HepG2 (cell line): Measurements from ENCODE around the gene FABP1. TPM values are rescaled to one million over a fixed set of nuclear protein-coding genes. Genes with fewer than 3 reads are reported as not detected.

ENCODE experiments used
- CAMTA2 ChIP-seq: sonication (generic); formaldehyde crosslinking; IDR thresholded peaks from 2 replicates; pipeline ENCODE4 v1.4.0; 2020; ENCODE audit warnings: mild to moderate bottlenecking, missing genetic modification reagents, borderline replicate concordance
- CBFB ChIP-seq: sonication (generic); formaldehyde crosslinking; IDR thresholded peaks from 2 replicates; pipeline ENCODE4 v1.4.0; 2020; ENCODE audit warnings: missing genetic modification reagents
- CHD2 ChIP-seq: IDR thresholded peaks from 2 replicates; pipeline ENCODE4 v1.6.1; 2011; ENCODE audit warnings: low read depth, low read length, improper control_type of control experiment
- ETV5 ChIP-seq: IDR thresholded peaks from 2 replicates; pipeline ENCODE4 v1.6.1; 2018; ENCODE audit warnings: missing biosample characterization, missing genetic modification reagents, inconsistent platforms, borderline replicate concordance
- FIP1L1 ChIP-seq: fragments of 200-400 bp; formaldehyde crosslinking; IDR thresholded peaks from 2 replicates; pipeline ENCODE4 v1.6.1; 2018; ENCODE audit warnings: low read depth, mild to moderate bottlenecking, low read length, moderate library complexity, borderline replicate concordance; ENCODE audit not compliant: insufficient read depth
- GTF2F1 ChIP-seq: fragments of 150-350 bp; IDR thresholded peaks from 2 replicates; pipeline ENCODE4 v1.6.1; 2014; ENCODE audit warnings: low read length
- IKZF5 ChIP-seq: IDR thresholded peaks from 2 replicates; pipeline ENCODE4 v1.6.1; 2018; ENCODE audit warnings: missing genetic modification reagents, mild to moderate bottlenecking, missing compliant biosample characterization
- IRX3 ChIP-seq: sonication (generic); formaldehyde crosslinking; IDR thresholded peaks from 2 replicates; pipeline ENCODE4 v1.8.1; 2023; ENCODE audit warnings: mild to moderate bottlenecking, low read depth, missing genetic modification reagents, borderline replicate concordance
- MED13 ChIP-seq: sonication (generic); formaldehyde crosslinking; IDR thresholded peaks from 2 replicates; pipeline ENCODE4 v1.5.0; 2020; ENCODE audit warnings: missing genetic modification reagents
- NFE2L1 ChIP-seq: sonication (generic); formaldehyde crosslinking; IDR thresholded peaks from 2 replicates; pipeline ENCODE4 v1.4.0; 2020; ENCODE audit warnings: missing genetic modification reagents, mild to moderate bottlenecking, borderline replicate concordance
- NR0B2 ChIP-seq: sonication (generic); formaldehyde crosslinking; IDR thresholded peaks from 2 replicates; pipeline ENCODE4 v1.4.0; 2020; ENCODE audit warnings: mild to moderate bottlenecking, missing genetic modification reagents
- SKIL ChIP-seq: sonication (generic); formaldehyde crosslinking; IDR thresholded peaks from 2 replicates; pipeline ENCODE4 v1.8.0; 2022; ENCODE audit warnings: missing genetic modification reagents, mild to moderate bottlenecking, moderate library complexity, borderline replicate concordance
- SNAPC2 ChIP-seq: sonication (generic); formaldehyde crosslinking; IDR thresholded peaks from 2 replicates; pipeline ENCODE4 v1.8.1; 2022; ENCODE audit warnings: mild to moderate bottlenecking, missing genetic modification reagents
- SP4 ChIP-seq: sonication (generic); formaldehyde crosslinking; IDR thresholded peaks from 2 replicates; pipeline ENCODE4 v1.8.1; 2023; ENCODE audit warnings: mild to moderate bottlenecking, missing genetic modification reagents
- ZNF18 ChIP-seq: sonication (generic); formaldehyde crosslinking; IDR thresholded peaks from 2 replicates; pipeline ENCODE4 v1.8.0; 2022; ENCODE audit warnings: mild to moderate bottlenecking, missing genetic modification reagents; ENCODE audit not compliant: insufficient replicate concordance
- ZNF414 ChIP-seq: sonication (generic); formaldehyde crosslinking; IDR thresholded peaks from 2 replicates; pipeline ENCODE4 v1.5.0; 2020; ENCODE audit warnings: missing genetic modification reagents
- ZNF724P ChIP-seq: sonication (generic); formaldehyde crosslinking; IDR thresholded peaks from 2 replicates; pipeline ENCODE4 v1.8.0; 2022; ENCODE audit warnings: missing genetic modification reagents, borderline replicate concordance
- ZNF746 ChIP-seq: sonication (generic); formaldehyde crosslinking; IDR thresholded peaks from 2 replicates; pipeline ENCODE4 v1.8.0; 2022; ENCODE audit warnings: mild to moderate bottlenecking, missing genetic modification reagents
- polyA plus RNA-seq, 8 experiments: library from polyadenylated mRNA; depleted of rRNA in 3 of 8; stranded (reverse) in 7 of 8; unstranded in 1 of 8; fragments of >200 nt; fragmentation: Illumina TruSeq in 4 of 8; extraction: Trizol in 4 of 8; gene quantifications; 2 replicates each; pipeline versions ENCODE4 v1.2.1 to v1.2.3, GENCODE V29; 2011 to 2016; ENCODE audit warnings: low read depth in 4 of 8, missing spikeins in 1 of 8, mixed read lengths in 1 of 8; ENCODE audit not compliant: insufficient read depth in 1 of 8
- total RNA-seq, 5 experiments: library from RNA; depleted of rRNA; stranded (reverse); fragments of >200 nt; fragmentation: Illumina TruSeq; extraction: Trizol; gene quantifications; 2 replicates each; pipeline ENCODE4 v1.2.3, GENCODE V29; 2016; ENCODE audit warnings: low read depth in 1 of 5

The FABP1 gene
- total and polyA plus RNA-seq, 2 of the 13 experiments (the other 11 are each of a cell fraction or from before 2014, with no cell fraction given), result 644 to 1,608 TPM

GRCh38 chr2:88126772-88127637, 857 bp downstream of the FABP1 start (continued):
- TF ChIP-seq ZNF18 (CRISPR knock-in tag) (peak; percentile 20), NR0B2 (CRISPR knock-in tag) (0 out of 2 replicates have a peak, but pooled peaks have one; percentile 5), CAMTA2 (CRISPR knock-in tag) (no peak; the same call in 1 of the 2 replicates), ETV5 (CRISPR knock-in tag) (no peak), FIP1L1 (no peak), NFE2L1 (CRISPR knock-in tag) (no peak), SNAPC2 (CRISPR knock-in tag) (peak; percentile 48; the same call in 1 of the 2 replicates), IKZF5 (CRISPR knock-in tag) (no peak; the same call in 1 of the 2 replicates), IRX3 (CRISPR knock-in tag) (peak; percentile 45; the same call in 1 of the 2 replicates), CBFB (CRISPR knock-in tag) (no peak), SP4 (peak; percentile 24; the same call in 1 of the 2 replicates), ZNF746 (peak; percentile 57; the same call in 1 of the 2 replicates), SKIL (CRISPR knock-in tag) (no peak; the same call in 1 of the 2 replicates), MED13 (CRISPR knock-in tag) (peak; percentile 18; the same call in 1 of the 2 replicates), GTF2F1 (no peak), CHD2 (no peak), ZNF724P (0 out of 2 replicates have a peak, but pooled peaks have one; percentile 66), ZNF414 (CRISPR knock-in tag) (0 out of 2 replicates have a peak, but pooled peaks have one; percentile 50)
